H9 (cell line): ENCODE data around the gene PRR12. TPM values are rescaled to one million over a fixed set of nuclear protein-coding genes. Genes with fewer than 3 reads are reported as not detected.

Source experiments
- DNase-seq: peaks from one replicate; pipeline ENCODE4 v3.0.0-alpha.2; 2017
- H2AFZ ChIP-seq: one replicate; pipeline ENCODE4 v1.6.1; 2013; ENCODE audit warnings: mild to moderate bottlenecking, low read length, control low read depth, moderate library complexity
- H2AK5ac ChIP-seq: 2 replicates; pipeline ENCODE4 v1.6.1; 2013; ENCODE audit warnings: low read length, control low read depth, mixed read lengths; ENCODE audit not compliant: insufficient read length
- H2BK120ac ChIP-seq: one replicate; pipeline ENCODE4 v1.6.1; 2013; ENCODE audit warnings: low read depth, mild to moderate bottlenecking, low read length, control low read depth, inconsistent platforms; ENCODE audit not compliant: poor library complexity, severe bottlenecking
- H2BK12ac ChIP-seq: 2 replicates; pipeline ENCODE4 v1.6.1; 2013; ENCODE audit warnings: low read length, control low read depth, mixed read lengths, low read depth; ENCODE audit not compliant: insufficient read length
- H2BK15ac ChIP-seq: 2 replicates; pipeline ENCODE4 v1.6.1; 2013; ENCODE audit warnings: low read depth, low read length, control low read depth
- H2BK20ac ChIP-seq: one replicate; pipeline ENCODE4 v1.6.1; 2013; ENCODE audit warnings: low read depth, mild to moderate bottlenecking, low read length, control low read depth, inconsistent platforms; ENCODE audit not compliant: poor library complexity, severe bottlenecking
- H2BK5ac ChIP-seq: 2 replicates; pipeline ENCODE4 v1.6.1; 2013; ENCODE audit warnings: low read length, control low read depth, mixed read lengths; ENCODE audit not compliant: insufficient read length
- H3K14ac ChIP-seq: 2 replicates; pipeline ENCODE4 v1.6.1; 2013; ENCODE audit warnings: low read length, control low read depth; ENCODE audit not compliant: insufficient read depth
- H3K18ac ChIP-seq: 2 replicates; pipeline ENCODE4 v1.6.1; 2013; ENCODE audit warnings: low read depth, mild to moderate bottlenecking, mixed read lengths, low read length, control low read depth; ENCODE audit not compliant: insufficient read length
- H3K23ac ChIP-seq: 2 replicates; pipeline ENCODE4 v1.6.1; 2013; ENCODE audit warnings: low read length, control low read depth, mixed read lengths, low read depth; ENCODE audit not compliant: insufficient read length
- H3K23me2 ChIP-seq: 2 replicates; pipeline ENCODE4 v1.6.1; 2013; ENCODE audit warnings: low read depth, mild to moderate bottlenecking, mixed read lengths, low read length, control low read depth; ENCODE audit not compliant: insufficient read length, poor library complexity, severe bottlenecking
- H3K27ac ChIP-seq: 2 replicates; pipeline ENCODE4 v1.5.1; 2013; ENCODE audit warnings: low read length, control low read depth, mixed read lengths, low read depth; ENCODE audit not compliant: insufficient read length
- H3K27me3 ChIP-seq: 2 replicates; pipeline ENCODE4 v1.6.1; 2013; ENCODE audit warnings: low read length, control low read depth, inconsistent platforms; ENCODE audit not compliant: insufficient read depth
- H3K4ac ChIP-seq: 2 replicates; pipeline ENCODE4 v1.6.1; 2013; ENCODE audit warnings: low read depth, mild to moderate bottlenecking, control low read depth, inconsistent platforms, low read length, moderate library complexity
- H3K4me1 ChIP-seq: 2 replicates; pipeline ENCODE4 v1.6.1; 2013; ENCODE audit warnings: low read length, control low read depth, inconsistent platforms; ENCODE audit not compliant: insufficient read depth
- H3K4me2 ChIP-seq: 2 replicates; pipeline ENCODE4 v1.6.1; 2013; ENCODE audit warnings: low read length, control low read depth, mixed read lengths; ENCODE audit not compliant: insufficient read length, insufficient read depth
- H3K56ac ChIP-seq: 2 replicates; pipeline ENCODE4 v1.6.1; 2013; ENCODE audit warnings: low read depth, mild to moderate bottlenecking, mixed read lengths, low read length, control low read depth; ENCODE audit not compliant: insufficient read length
- H3K79me1 ChIP-seq: 2 replicates; pipeline ENCODE4 v1.6.1; 2013; ENCODE audit warnings: low read depth, mild to moderate bottlenecking, moderate library complexity, low read length, control low read depth, inconsistent platforms; ENCODE audit not compliant: insufficient read depth, poor library complexity, severe bottlenecking
- H3K79me2 ChIP-seq: 2 replicates; pipeline ENCODE4 v1.6.1; 2013; ENCODE audit warnings: low read length, control low read depth, inconsistent platforms; ENCODE audit not compliant: insufficient read depth
- H3K9ac ChIP-seq: 2 replicates; pipeline ENCODE4 v1.6.1; 2013; ENCODE audit warnings: low read length, control low read depth, mixed read lengths; ENCODE audit not compliant: insufficient read length; ENCODE audit errors: extremely low read depth
- H3K9me3 ChIP-seq: one replicate; pipeline ENCODE4 v1.6.1; 2013; ENCODE audit warnings: low read depth, low read length, inconsistent platforms; ENCODE audit not compliant: control insufficient read depth
- H3T11ph ChIP-seq: one replicate; pipeline ENCODE4 v1.6.1; 2013; ENCODE audit warnings: mild to moderate bottlenecking, low read length, control low read depth, inconsistent platforms
- H4K20me1 ChIP-seq: one replicate; pipeline ENCODE4 v1.6.1; 2013; ENCODE audit not compliant: control insufficient read depth, insufficient read length, insufficient read depth
- H4K5ac ChIP-seq: 2 replicates; pipeline ENCODE4 v1.6.1; 2013; ENCODE audit warnings: low read depth, mild to moderate bottlenecking, mixed read lengths, low read length, control low read depth; ENCODE audit not compliant: insufficient read length
- H4K8ac ChIP-seq: replicated peaks from 2 replicates; pipeline ENCODE4 v1.6.1; 2013; ENCODE audit warnings: low read length, control low read depth, mixed read lengths, low read depth; ENCODE audit not compliant: insufficient read length
- H4K91ac ChIP-seq: 2 replicates; pipeline ENCODE4 v1.6.1; 2013; ENCODE audit warnings: low read depth, mild to moderate bottlenecking, moderate library complexity, mixed read lengths, low read length, control low read depth; ENCODE audit not compliant: insufficient read length
- H3K27ac Mint-ChIP-seq, 3 experiments: 2 replicates in 2 of 3; 3 replicates in 1 of 3; pipeline ENCODE4 v1.8.0; 2020 to 2021; ENCODE audit warnings: mixed read lengths in 3 of 3, mild to moderate bottlenecking in 1 of 3, moderate library complexity in 1 of 3
- H3K27me3 Mint-ChIP-seq: 2 replicates; pipeline ENCODE4 v1.8.0; 2021; ENCODE audit warnings: low read depth, mild to moderate bottlenecking, moderate library complexity, mixed read lengths
- H3K36me3 Mint-ChIP-seq, 3 experiments: 2 replicates in 2 of 3; 3 replicates in 1 of 3; pipeline ENCODE4 v1.8.0; 2020 to 2021; ENCODE audit warnings: low read depth in 3 of 3, mixed read lengths in 3 of 3; ENCODE audit not compliant: insufficient read depth in 1 of 3
- H3K4me1 Mint-ChIP-seq, 2 experiments: 2 replicates each; pipeline ENCODE4 v1.8.0; 2020; ENCODE audit warnings: mixed read lengths in 2 of 2
- H3K4me3 Mint-ChIP-seq, 2 experiments: 2 replicates in 1 of 2; 3 replicates in 1 of 2; pipeline ENCODE4 v1.8.0; 2020 to 2021; ENCODE audit warnings: mild to moderate bottlenecking in 2 of 2, mixed read lengths in 2 of 2, moderate library complexity in 1 of 2
- H3K9me3 Mint-ChIP-seq, 2 experiments: 2 replicates in 1 of 2; 3 replicates in 1 of 2; pipeline ENCODE4 v1.8.0; 2020; ENCODE audit warnings: mild to moderate bottlenecking in 2 of 2, mixed read lengths in 2 of 2, moderate library complexity in 1 of 2
- WGBS: extraction: QIAGEN DNeasy Blood & Tissue Kit; methylation state at CpG from one replicate; pipeline ENCODE4 v1.1.7; 2013; ENCODE audit warnings: missing lambda C conversion rate, low lambda C conversion rate, mixed read lengths; ENCODE audit not compliant: insufficient read length; ENCODE audit errors: extremely low coverage; 5-methylcytosine and 5-hydroxymethylcytosine counted together
- total RNA-seq: library from RNA; stranded (reverse); gene quantifications from 2 replicates; pipeline ENCODE4 v1.2.1, GENCODE V29; 2021
- TF ChIP-seq, protein P1 (sequence below): fragments of 200-600 bp; sonication (generic); conservative IDR thresholded peaks from 3 replicates; pipeline ENCODE4 v1.8.0; 2021; ENCODE audit warnings: antibody characterized with exemption, mild to moderate bottlenecking

PRR12 gene
- total RNA-seq, 1 experiment from 2014 or later, result 65.9 TPM

DNA sequence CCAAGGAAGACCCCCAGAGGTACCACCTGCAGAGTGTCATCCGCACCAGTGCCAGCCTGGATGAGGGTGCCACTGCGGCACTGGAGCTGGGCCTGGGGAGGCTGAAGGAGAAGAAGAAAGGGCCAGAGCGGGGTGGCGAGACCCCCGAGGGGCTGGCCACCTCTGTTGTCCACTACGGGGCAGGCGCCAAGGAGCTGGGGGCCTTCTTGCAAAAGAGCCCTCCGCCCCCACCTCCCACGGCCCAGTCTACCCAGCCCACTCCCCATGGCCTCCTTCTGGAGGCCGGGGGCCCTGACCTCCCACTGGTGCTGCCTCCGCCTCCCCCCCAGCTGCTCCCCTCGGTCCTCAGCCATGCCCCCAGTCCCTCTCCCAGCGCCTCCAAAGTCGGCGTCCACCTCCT is 5.4 kb downstream of the PRR12 start:
- H3K36me3 Mint-ChIP-seq, result peaks cover 32 to 60% (median 51%) of the 10 kb centered on the region in 3 experiments
- H3K27ac ChIP-seq, result no peak overlapping the region
- H3K14ac ChIP-seq, result no peak overlapping the region
- peaks cover 8 to 18% of the 10 kb centered on the region in 2 experiments for H3K4me1 Mint-ChIP-seq
- H3K4me3 Mint-ChIP-seq, result no peak overlapping the region
- peaks cover 11% of the 10 kb centered on the region for H3K79me1 ChIP-seq
- H2AFZ ChIP-seq, result no peak overlapping the region
- H3K27me3 Mint-ChIP-seq, result no peaks in the 10 kb centered on the region
- TF ChIP-seq, protein P1, sequence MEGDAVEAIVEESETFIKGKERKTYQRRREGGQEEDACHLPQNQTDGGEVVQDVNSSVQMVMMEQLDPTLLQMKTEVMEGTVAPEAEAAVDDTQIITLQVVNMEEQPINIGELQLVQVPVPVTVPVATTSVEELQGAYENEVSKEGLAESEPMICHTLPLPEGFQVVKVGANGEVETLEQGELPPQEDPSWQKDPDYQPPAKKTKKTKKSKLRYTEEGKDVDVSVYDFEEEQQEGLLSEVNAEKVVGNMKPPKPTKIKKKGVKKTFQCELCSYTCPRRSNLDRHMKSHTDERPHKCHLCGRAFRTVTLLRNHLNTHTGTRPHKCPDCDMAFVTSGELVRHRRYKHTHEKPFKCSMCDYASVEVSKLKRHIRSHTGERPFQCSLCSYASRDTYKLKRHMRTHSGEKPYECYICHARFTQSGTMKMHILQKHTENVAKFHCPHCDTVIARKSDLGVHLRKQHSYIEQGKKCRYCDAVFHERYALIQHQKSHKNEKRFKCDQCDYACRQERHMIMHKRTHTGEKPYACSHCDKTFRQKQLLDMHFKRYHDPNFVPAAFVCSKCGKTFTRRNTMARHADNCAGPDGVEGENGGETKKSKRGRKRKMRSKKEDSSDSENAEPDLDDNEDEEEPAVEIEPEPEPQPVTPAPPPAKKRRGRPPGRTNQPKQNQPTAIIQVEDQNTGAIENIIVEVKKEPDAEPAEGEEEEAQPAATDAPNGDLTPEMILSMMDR, result no peak
- H3K23ac ChIP-seq, result no peak overlapping the region
- DNase-seq, result no peak
- peaks cover 5% of the 10 kb centered on the region for H3K23me2 ChIP-seq
- no peak overlapping the region for H3K4ac ChIP-seq
- no peak overlapping the region for H3K9ac ChIP-seq
- H3T11ph ChIP-seq, result no peak overlapping the region
- H3K56ac ChIP-seq, result no peak overlapping the region
- no peak overlapping the region for H4K8ac ChIP-seq
- no peak overlapping the region for H2BK12ac ChIP-seq
- no peak overlapping the region for H2BK20ac ChIP-seq
- H4K5ac ChIP-seq, result no peak overlapping the region
- H2BK5ac ChIP-seq, result no peak overlapping the region
- H3K27ac Mint-ChIP-seq, result no peak overlapping the region
- no peaks in the 10 kb centered on the region for H3K9me3 ChIP-seq
- H2BK120ac ChIP-seq, result no peak overlapping the region
- no peaks in the 10 kb centered on the region for H4K20me1 ChIP-seq
- no peaks in the 10 kb centered on the region for H3K27me3 ChIP-seq
- WGBS, result no CpG with 5 or more reads among the region's 15 CpGs
- no peak overlapping the region for H3K4me2 ChIP-seq
- H3K79me2 ChIP-seq, result peaks cover 5% of the 10 kb centered on the region; the same call in 1 of the 2 replicates
- H4K91ac ChIP-seq, result no peak overlapping the region
- H2BK15ac ChIP-seq, result no peak overlapping the region
- no peak overlapping the region for H3K18ac ChIP-seq
- no peaks in the 10 kb centered on the region; a peak in 1 of 5 replicates for H3K9me3 Mint-ChIP-seq
- H3K4me1 ChIP-seq, result no peaks in the 10 kb centered on the region
- H2AK5ac ChIP-seq, result no peak overlapping the region
